HCT116 (cell line): ENCODE data around the gene UNC45A. TPM values are rescaled to one million over a fixed set of nuclear protein-coding genes. Genes with fewer than 3 reads are reported as not detected.

Experiments
- ATAC-seq: fragments of 200-7000 bp; cut with Tn5 transposase; 2 replicates; pipeline ENCODE4 v1.9.1; 2020; ENCODE audit warnings: mild to moderate bottlenecking, moderate library complexity
- BruUV-seq: library from RNA; stranded (reverse); fragments of 400-500 nt; replicated peaks from 2 replicates; lab custom pipeline; 2021; lab: Mats Ljungman, UMichigan
- CTCF ChIA-PET: fragments of 300-600 bp; sonication (Branson Sonifier 250); formaldehyde crosslinking; loops from one replicate; lab custom pipeline; 2021; ENCODE audit warnings: antibody characterized with exemption; lab: Charles Lee
- POLR2A ChIA-PET: fragments of 300-600, 350-600 bp; sonication (Branson Sonifier 250); formaldehyde crosslinking; loops from one replicate; lab custom pipeline; 2021; ENCODE audit warnings: antibody characterized with exemption; lab: Charles Lee
- RAD21 ChIA-PET, 2 experiments: fragments of 300-600 bp; sonication (Branson Sonifier 250); formaldehyde crosslinking; loops; one replicate each; lab custom pipeline; 2023; ENCODE audit warnings: low total read pairs in 2 of 2; ENCODE audit not compliant: uncharacterized antibody in 2 of 2, unreplicated experiment in 2 of 2, low non-redundant PET in 1 of 2; lab: Charles Lee
- DNase-seq: peaks from one replicate; pipeline ENCODE4 v3.0.0-alpha.2; 2010; ENCODE audit warnings: low read depth, low spot score
- H2AFZ ChIP-seq: fragments of 200-600 bp; shearing (Covaris generic), sonication (generic); 2 replicates; pipeline ENCODE4 v1.6.1; 2017; ENCODE audit warnings: low read depth, mixed run types, mixed read lengths, antibody characterized with exemption, low read length; ENCODE audit not compliant: poor library complexity, severe bottlenecking
- H3K27ac ChIP-seq: 2 replicates; pipeline ENCODE4 v1.5.1; 2012; ENCODE audit warnings: low read depth, low read length
- H3K27me3 ChIP-seq: fragments of 200-600 bp; sonication (generic); 2 replicates; pipeline ENCODE4 v1.6.1; 2016; ENCODE audit warnings: mixed run types, low read length, mixed read lengths; ENCODE audit not compliant: insufficient read depth
- H3K36me3 ChIP-seq, 2 experiments: fragments of 200-500 bp in 1 of 2; fragments of 200-600 bp in 1 of 2; sonication (Bioruptor generic) in 1 of 2; sonication (generic) in 1 of 2; 2 replicates each; pipeline versions ENCODE4 v1.5.1 to v1.6.1; 2014 to 2016; ENCODE audit warnings: low read length in 2 of 2, inconsistent platforms in 1 of 2, mixed read lengths in 1 of 2, mixed run types in 1 of 2; ENCODE audit not compliant: insufficient read depth in 2 of 2, control insufficient read depth in 1 of 2
- H3K4me1 ChIP-seq, 2 experiments: fragments of 200-600 bp in 1 of 2; sonication (generic) in 1 of 2; 2 replicates each; pipeline versions ENCODE4 v1.5.1 to v1.6.1; 2012 to 2017; ENCODE audit warnings: low read length in 2 of 2, inconsistent platforms in 1 of 2, mild to moderate bottlenecking in 1 of 2, mixed read lengths in 1 of 2, mixed run types in 1 of 2, moderate library complexity in 1 of 2; ENCODE audit not compliant: insufficient read depth in 2 of 2, control insufficient read depth in 1 of 2
- H3K4me2 ChIP-seq: fragments of 200-600 bp; sonication (generic); 2 replicates; pipeline ENCODE4 v1.6.1; 2017; ENCODE audit warnings: mixed run types, low read length, mixed read lengths
- H3K4me3 ChIP-seq, 2 experiments: fragments of 200-600 bp in 1 of 2; sonication (generic) in 1 of 2; replicated peaks in 1 of 2; 2 replicates each; pipeline ENCODE4 v1.5.1; 2011 to 2016; ENCODE audit warnings: low read length in 2 of 2, control low read depth in 1 of 2, low read depth in 1 of 2, mild to moderate bottlenecking in 1 of 2, mixed read lengths in 1 of 2, mixed run types in 1 of 2
- H3K79me2 ChIP-seq: fragments of 200-600 bp; sonication (generic); 2 replicates; pipeline ENCODE4 v1.6.1; 2017; ENCODE audit warnings: mild to moderate bottlenecking, mixed run types, low read length, moderate library complexity, mixed read lengths; ENCODE audit not compliant: insufficient read depth
- H3K9ac ChIP-seq: fragments of 200-600 bp; sonication (generic); 2 replicates; pipeline ENCODE4 v1.6.1; 2016; ENCODE audit warnings: low read length, mixed read lengths
- H3K9me2 ChIP-seq: fragments of 200-600 bp; sonication (generic), shearing (Covaris generic); 2 replicates; pipeline ENCODE4 v1.6.1; 2017; ENCODE audit warnings: mixed run types, mild to moderate bottlenecking, moderate library complexity; ENCODE audit not compliant: insufficient read depth
- H3K9me3 ChIP-seq, 2 experiments: fragments of 200-500 bp in 1 of 2; fragments of 200-600 bp in 1 of 2; sonication (Bioruptor generic) in 1 of 2; sonication (generic) in 1 of 2; 2 replicates each; pipeline ENCODE4 v1.6.1; 2014 to 2017; ENCODE audit warnings: low read length in 2 of 2, mixed read lengths in 2 of 2, inconsistent platforms in 1 of 2, low read depth in 1 of 2, mild to moderate bottlenecking in 1 of 2, mixed run types in 1 of 2, moderate library complexity in 1 of 2; ENCODE audit not compliant: control insufficient read depth in 1 of 2, insufficient read depth in 1 of 2
- H4K20me1 ChIP-seq: fragments of 200-600 bp; sonication (generic), shearing (Covaris generic); 2 replicates; pipeline ENCODE4 v1.6.1; 2017; ENCODE audit warnings: mixed run types, mild to moderate bottlenecking, moderate library complexity; ENCODE audit not compliant: insufficient read depth
- ATF3 ChIP-seq: IDR thresholded peaks from 2 replicates; pipeline ENCODE4 v1.6.1; 2012
- CBX3 ChIP-seq: IDR thresholded peaks from 2 replicates; pipeline ENCODE4 v1.6.1; 2012; ENCODE audit warnings: low read depth
- CTCF ChIP-seq, 3 experiments: fragments of 200-600 bp in 1 of 3; sonication (generic) in 1 of 3; IDR thresholded peaks in 2 of 3; conservative IDR thresholded peaks in 1 of 3; 2 replicates each; pipeline ENCODE4 v1.5.1; 2012 to 2017; ENCODE audit warnings: low read depth in 2 of 3, low read length in 2 of 3, antibody characterized with exemption in 1 of 3, borderline replicate concordance in 1 of 3, control low read depth in 1 of 3, mild to moderate bottlenecking in 1 of 3, mixed read lengths in 1 of 3, mixed run types in 1 of 3, moderate library complexity in 1 of 3; ENCODE audit not compliant: insufficient read depth in 1 of 3
- EGR1 ChIP-seq: IDR thresholded peaks from 2 replicates; pipeline ENCODE4 v1.6.1; 2012; ENCODE audit warnings: low read depth
- EZH2 ChIP-seq: fragments of 200-600 bp; sonication (generic); IDR thresholded peaks from 2 replicates; pipeline ENCODE4 v1.6.1; 2017; ENCODE audit warnings: antibody characterized with exemption, mixed run types
- EZH2phosphoT487 ChIP-seq: fragments of 200-600 bp; IDR thresholded peaks from 2 replicates; pipeline ENCODE4 v1.6.1; 2018; ENCODE audit warnings: antibody characterized with exemption, borderline replicate concordance
- FOSL1 ChIP-seq: IDR thresholded peaks from 2 replicates; pipeline ENCODE4 v1.6.1; 2012; ENCODE audit warnings: low read depth
- MAX ChIP-seq: IDR thresholded peaks from 2 replicates; pipeline ENCODE4 v1.6.1; 2012
- SRF ChIP-seq: IDR thresholded peaks from 2 replicates; pipeline ENCODE4 v1.6.1; 2012; ENCODE audit warnings: low read depth
- TCF7L2 ChIP-seq: IDR thresholded peaks from 2 replicates; pipeline ENCODE4 v1.7.0; 2011; ENCODE audit warnings: borderline replicate concordance, inconsistent platforms; ENCODE audit not compliant: insufficient read depth, insufficient read length; ENCODE audit errors: extremely low read depth
- YY1 ChIP-seq: IDR thresholded peaks from 2 replicates; pipeline ENCODE4 v1.6.1; 2011; ENCODE audit warnings: low read length, low read depth, moderate library complexity, mild to moderate bottlenecking; ENCODE audit not compliant: insufficient replicate concordance; ENCODE audit errors: extremely low read depth
- ZBTB33 ChIP-seq: IDR thresholded peaks from 2 replicates; pipeline ENCODE4 v1.6.1; 2011; ENCODE audit warnings: mild to moderate bottlenecking, low read length, moderate library complexity; ENCODE audit not compliant: insufficient replicate concordance; ENCODE audit errors: extremely low read depth
- intact Hi-C: fragments of 100-400 bp; cut with micrococcal nuclease; formaldehyde crosslinking; loops from 2 replicates; pipeline ENCODE4 v1.10.0; 2022
- total RNA-seq: library from RNA; stranded (reverse); gene quantifications from one replicate; pipeline ENCODE4 v1.2.1, GENCODE V29; 2021; ENCODE audit not compliant: unreplicated experiment

UNC45A gene
- total RNA-seq, 1 experiment from 2014 or later, result 95.4 TPM

- no peak for TF ChIP-seq CBX3
- no peak for TF ChIP-seq SRF
- TF ChIP-seq EZH2, result no peak
- TF ChIP-seq CTCF (IDR thresholded peaks at IDR 0.05 in 2 of 3, conservative IDR thresholded peaks at IDR 0.05 in 1 of 3; ENCODE audit: borderline replicate concordance in 1 of 3, insufficient read depth in 1 of 3, low read depth in 2 of 3, low read length in 2 of 3), result no peak
- TF ChIP-seq, all 23 proteins: peak for 0
- Histone ChIP-seq H3K9ac (no peak overlapping the region), H3K36me3 (peaks cover 53 to 59% of the 10 kb centered on the region in 2 experiments; a peak in 3 of 4 replicates), H3K9me2 (no peaks in the 10 kb centered on the region), H2AFZ (no peak overlapping the region), H3K9me3 (no peaks in the 10 kb centered on the region), H3K79me2 (peaks cover 17% of the 10 kb centered on the region), H4K20me1 (no peaks in the 10 kb centered on the region), H3K27me3 (no peaks in the 10 kb centered on the region), H3K4me3 (no peak overlapping the region), H3K27ac (no peak overlapping the region), H3K4me1 (no peaks in the 10 kb centered on the region), H3K4me2 (no peak overlapping the region)
- ChIA-PET CTCF (no interaction called here), RAD21 (no interaction called here), POLR2A (no interaction called here)
- intact Hi-C loops, result no loop called here
- ATAC-seq, result no peak
- no TSS peak for BruUV-seq
- no peak for DNase-seq
These were observed 33.3 kb downstream of the UNC45A start for GRCh38 chr15:90968434-90968833.

- TF ChIP-seq TCF7L2 (no peak), ATF3 (no peak), ZBTB33 (no peak), MAX (no peak), EGR1 (no peak), YY1 (no peak), EZH2phosphoT487 (no peak), FOSL1 (no peak)
- Histone ChIP-seq H2AFZ (no peak overlapping the region), H3K4me2 (no peak overlapping the region), H3K9me2 (no peaks in the 10 kb centered on the region), H4K20me1 (no peaks in the 10 kb centered on the region), H3K9ac (no peak overlapping the region), H3K4me1 (no peaks in the 10 kb centered on the region), H3K79me2 (peaks cover 4% of the 10 kb centered on the region; the same call in 1 of the 2 replicates), H3K4me3 (no peak overlapping the region), H3K27ac (no peak overlapping the region), H3K27me3 (no peaks in the 10 kb centered on the region), H3K36me3 (peaks cover 56 to 60% of the 10 kb centered on the region in 2 experiments; a peak in 3 of 4 replicates), H3K9me3 (no peaks in the 10 kb centered on the region)
- ATAC-seq (no peak), DNase-seq (no peak)
- POLR2A ChIA-PET, result no interaction called here
- BruUV-seq, result no TSS peak
- RAD21 ChIA-PET, result no interaction called here
- CTCF ChIA-PET, result no interaction called here
- intact Hi-C loops, result no loop called here
These were observed 35.2 kb downstream of the UNC45A start for GRCh38 chr15:90970274-90970673.
